Measurements from ENCODE around the gene FREM3.
"Not testable (repeated sequence)": the region's sequence is repeated elsewhere in the genome, so short reads cannot be mapped to it uniquely, and the experiment has no call there.

Gene FREM3

GRCh38 chr4:143539670-143540023 lies 160.8 kb downstream of the FREM3 start:
- H3K9me3 Mint-ChIP-seq: no peaks in the 10 kb centered on the region
- no peak overlapping the region for H3K4me3 Mint-ChIP-seq
- peak overlapping the region in 1 of 2 donors; percentile 56 for H3K27ac Mint-ChIP-seq
- peaks cover 95% of the 10 kb centered on the region for H3K36me3 Mint-ChIP-seq (ENCODE audit: insufficient read depth)
- ATAC-seq (replicated peaks) (no peak), DNase-seq (no peak)
- no peaks in the 10 kb centered on the region for H3K27me3 Mint-ChIP-seq
- H3K4me1 Mint-ChIP-seq (ENCODE audit: low read depth in 2 of 2): peaks cover 1 to 15% of the 10 kb centered on the region in 2 donors

DNA sequence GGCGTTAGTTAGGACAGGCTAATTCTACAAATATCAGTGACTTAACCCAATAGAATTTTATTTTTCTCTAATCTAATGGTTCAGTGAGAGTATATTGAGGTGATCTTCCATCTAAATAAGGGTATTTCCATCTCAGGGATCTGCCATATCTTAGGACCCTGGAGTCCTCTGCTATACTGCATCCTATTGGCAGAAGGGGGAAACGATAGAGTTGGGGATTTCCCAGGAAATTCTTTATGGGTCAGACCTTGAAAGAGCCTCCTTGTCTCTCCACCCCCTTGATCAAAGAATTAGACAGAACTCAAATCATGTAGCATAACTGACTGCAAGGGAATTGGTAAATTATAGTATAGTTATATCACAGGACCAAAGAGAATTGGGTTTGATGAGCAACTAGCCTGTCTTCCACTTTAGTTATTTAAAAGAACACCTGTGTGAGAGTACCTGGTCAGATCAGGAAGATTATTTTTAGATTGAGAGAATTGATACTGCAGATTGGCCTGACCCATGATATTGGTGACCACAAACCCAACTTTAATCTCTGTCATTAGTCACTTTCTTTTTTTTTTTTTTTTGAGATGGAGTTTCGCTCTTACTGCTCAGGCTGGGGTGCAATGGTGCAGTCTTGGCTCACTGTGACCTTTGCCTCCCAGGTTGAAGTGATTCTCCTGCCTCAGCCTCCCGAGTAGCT lies 161.4 kb downstream of the FREM3 start:
- H3K4me1 Mint-ChIP-seq (ENCODE audit: low read depth in 2 of 2): peaks cover 1 to 15% of the 10 kb centered on the region in 2 donors
- no peak for DNase-seq

DNA sequence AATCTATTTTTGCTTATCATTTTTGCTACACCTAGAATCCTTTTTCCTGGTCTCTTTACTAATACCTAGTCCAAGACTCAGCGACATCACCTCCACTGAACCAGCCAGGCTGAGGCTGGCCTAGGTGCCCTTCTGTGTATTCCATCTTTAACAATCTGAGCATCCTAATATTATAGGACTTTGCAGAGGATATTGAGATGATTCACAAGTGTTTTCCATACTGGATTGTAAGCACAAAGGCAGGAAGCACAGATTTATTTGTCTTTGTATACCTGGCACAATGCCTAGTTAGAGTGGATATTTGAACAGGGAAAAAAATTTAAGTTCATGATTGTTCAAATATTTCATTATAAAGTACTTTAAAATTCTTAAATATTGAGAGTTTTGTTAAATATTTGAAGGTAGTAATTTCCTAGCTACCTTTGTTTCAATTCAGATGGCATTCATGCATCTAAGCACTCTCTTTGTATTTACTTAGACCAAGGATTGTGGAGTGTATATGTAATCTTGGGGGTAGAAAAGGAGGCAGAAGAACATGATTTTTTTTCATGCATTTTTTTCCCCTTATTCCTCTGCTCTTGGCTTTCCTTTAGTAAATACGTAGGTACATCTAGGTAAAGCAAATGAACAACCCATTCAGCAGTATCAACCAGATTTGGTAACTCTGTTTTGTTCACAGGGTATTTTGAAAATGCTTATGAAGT lies 168.5 kb downstream of the FREM3 start:
- Mint-ChIP-seq H3K36me3 (ENCODE audit: insufficient read depth) (peaks cover 94% of the 10 kb centered on the region), H3K4me3 (no peak overlapping the region), H3K27me3 (no peaks in the 10 kb centered on the region), H3K9me3 (no peaks in the 10 kb centered on the region), H3K4me1 (ENCODE audit: low read depth in 2 of 2) (peaks cover 9 to 38% of the 10 kb centered on the region in 2 donors), H3K27ac (no peak overlapping the region)
- ATAC-seq (replicated peaks) (no peak), DNase-seq (no peak)

More for the DNA sequence above, 161.4 kb downstream of the FREM3 start:
- Mint-ChIP-seq H3K27ac (peak overlapping the region; percentile 22 to 56), H3K27me3 (no peaks in the 10 kb centered on the region), H3K4me3 (no peak overlapping the region), H3K9me3 (no peaks in the 10 kb centered on the region), H3K36me3 (ENCODE audit: insufficient read depth) (peaks cover 94% of the 10 kb centered on the region)
- peak; percentile 81 for ATAC-seq (replicated peaks)

- Mint-ChIP-seq H3K27me3 (no peaks in the 10 kb centered on the region), H3K27ac (no peak overlapping the region), H3K4me1 (ENCODE audit: low read depth in 2 of 2) (peaks cover 9 to 42% of the 10 kb centered on the region in 2 donors), H3K36me3 (ENCODE audit: insufficient read depth) (peaks cover 94% of the 10 kb centered on the region), H3K9me3 (no peaks in the 10 kb centered on the region), H3K4me3 (no peak overlapping the region)
- DNase-seq (no peak), ATAC-seq (replicated peaks) (peak; percentile 41)
These were observed 169.1 kb downstream of the FREM3 start for GRCh38 chr4:143531380-143531779.

- Mint-ChIP-seq H3K36me3 (ENCODE audit: insufficient read depth) (peaks cover 99% of the 10 kb centered on the region), H3K4me1 (ENCODE audit: low read depth in 2 of 2) (peaks cover 11 to 48% of the 10 kb centered on the region in 2 donors)
- DNase-seq; H3K4me3 Mint-ChIP-seq; H3K27me3 Mint-ChIP-seq; H3K27ac Mint-ChIP-seq; ATAC-seq (replicated peaks); H3K9me3 Mint-ChIP-seq: not testable (repeated sequence)
These were observed 172.4 kb downstream of the FREM3 start for GRCh38 chr4:143528046-143528445.

All from effector memory CD8-positive, alpha-beta T cell (primary cell).